HG03439 (cell line): Measurements from ENCODE around the gene NBPF6.
"Not testable (repeated sequence)": the region's sequence is repeated elsewhere in the genome, so short reads cannot be mapped to it uniquely, and the experiment has no call there.

Source experiments
- ATAC-seq: cut with Tn5 transposase; IDR thresholded peaks from one replicate; pipeline ENCODE4 v1.9.1; 2021; ENCODE audit warnings: mild to moderate bottlenecking, moderate library complexity; ENCODE audit not compliant: unreplicated experiment

The NBPF6 gene

GRCh38 chr1:108496856-108497255 is 46.7 kb downstream of the NBPF6 start:
- not testable (repeated sequence) for ATAC-seq

- no peak for ATAC-seq
These were observed 52.0 kb downstream of the NBPF6 start for GRCh38 chr1:108502138-108502537.

- ATAC-seq, result no peak
These were observed 52.5 kb downstream of the NBPF6 start for GRCh38 chr1:108502624-108503023.

GRCh38 chr1:108503062-108503733 is 53.1 kb downstream of the NBPF6 start:
- no peak for ATAC-seq

- ATAC-seq, result peak; percentile 76
These were observed 54.3 kb downstream of the NBPF6 start for GRCh38 chr1:108504447-108504846.

- no peak for ATAC-seq
These were observed 55.6 kb downstream of the NBPF6 start for GRCh38 chr1:108505763-108506070.

- ATAC-seq, result no peak
These were observed 61.6 kb downstream of the NBPF6 start for GRCh38 chr1:108511764-108512163.

GRCh38 chr1:108512239-108513043 is 62.3 kb downstream of the NBPF6 start:
- peak; percentile 58 for ATAC-seq

- no peak for ATAC-seq
These were observed 62.9 kb downstream of the NBPF6 start for GRCh38 chr1:108513044-108513415.

- ATAC-seq, result not testable (repeated sequence)
These were observed 63.8 kb downstream of the NBPF6 start for GRCh38 chr1:108513914-108514313.

GRCh38 chr1:108517301-108517897 is 67.3 kb downstream of the NBPF6 start:
- not testable (repeated sequence) for ATAC-seq
